ENCODE results near the gene BRSK1.

BRSK1 gene

DNA sequence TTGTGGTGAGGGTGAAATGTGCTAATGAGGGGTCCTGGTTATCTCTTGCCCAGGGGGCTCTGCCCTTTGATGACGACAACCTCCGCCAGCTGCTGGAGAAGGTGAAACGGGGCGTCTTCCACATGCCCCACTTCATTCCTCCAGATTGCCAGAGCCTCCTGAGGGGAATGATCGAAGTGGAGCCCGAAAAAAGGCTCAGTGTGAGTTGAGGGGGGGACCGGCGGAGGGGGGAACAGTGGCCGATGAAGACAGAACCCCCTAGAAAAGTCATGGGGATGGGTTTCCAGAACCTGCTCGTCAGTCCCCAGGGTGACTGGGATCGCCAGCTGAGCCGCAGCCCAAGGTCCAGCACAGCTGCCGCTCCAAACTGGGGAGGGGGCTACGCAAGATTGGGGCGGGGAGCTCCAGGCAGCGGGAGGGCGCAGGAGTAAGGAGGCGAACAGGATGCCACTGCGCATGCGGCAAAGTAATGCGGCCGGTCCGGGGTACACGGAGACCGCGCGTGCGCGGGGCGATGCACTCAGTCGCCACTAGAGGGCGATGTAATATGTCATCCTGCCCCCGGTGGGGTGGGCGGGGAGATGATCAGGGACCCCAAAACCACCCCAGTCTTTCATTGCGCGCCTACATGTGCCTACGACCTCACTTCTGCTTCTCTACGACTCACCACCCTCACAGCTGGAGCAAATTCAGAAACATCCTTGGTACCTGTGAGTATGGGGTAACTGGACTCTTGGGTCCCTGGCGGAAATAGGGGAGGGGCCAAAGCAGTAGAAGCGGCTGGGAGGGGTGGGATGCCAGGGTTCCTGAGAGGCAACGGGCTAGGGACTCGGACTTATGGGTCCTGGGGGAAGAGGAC is 17.9 kb downstream of the BRSK1 start:
- Mint-ChIP-seq H3K36me3 (ENCODE audit: low read depth) (peaks cover 2% of the 10 kb centered on the region), H3K27me3 (ENCODE audit: low read depth) (no peaks in the 10 kb centered on the region), H3K4me3 (peak overlapping the region; percentile 96), H3K4me1 (ENCODE audit: low read depth) (peaks cover 8% of the 10 kb centered on the region), H3K9me3 (no peaks in the 10 kb centered on the region), H3K27ac (peak overlapping the region; percentile 95)

DNA sequence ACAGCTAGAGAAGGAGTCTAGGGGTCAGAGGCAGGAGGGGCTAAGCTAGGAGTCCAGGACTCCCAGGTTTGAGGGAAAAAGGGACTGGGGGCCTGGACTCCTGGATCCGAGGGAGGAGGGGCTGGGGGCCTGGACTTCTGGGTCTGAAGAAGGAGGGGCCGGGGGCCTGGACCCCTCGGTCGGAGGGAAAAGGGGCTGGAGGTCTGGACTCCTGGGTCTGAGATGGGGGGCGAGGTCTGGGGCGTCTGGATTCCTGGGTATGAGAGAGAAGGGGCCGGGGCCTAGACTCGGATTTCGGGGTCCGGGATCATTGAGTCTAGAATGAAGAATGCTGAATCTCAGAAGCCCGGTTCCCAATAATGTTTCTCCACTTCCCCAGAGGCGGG is 18.5 kb downstream of the BRSK1 start:
- H3K27ac Mint-ChIP-seq = peak overlapping the region; percentile 95
- peak overlapping the region; percentile 96 for H3K4me3 Mint-ChIP-seq
- H3K36me3 Mint-ChIP-seq (ENCODE audit: low read depth) = peaks cover 6% of the 10 kb centered on the region
- peaks cover 8% of the 10 kb centered on the region for H3K4me1 Mint-ChIP-seq (ENCODE audit: low read depth)
- H3K9me3 Mint-ChIP-seq = no peaks in the 10 kb centered on the region
- H3K27me3 Mint-ChIP-seq (ENCODE audit: low read depth) = no peaks in the 10 kb centered on the region

DNA sequence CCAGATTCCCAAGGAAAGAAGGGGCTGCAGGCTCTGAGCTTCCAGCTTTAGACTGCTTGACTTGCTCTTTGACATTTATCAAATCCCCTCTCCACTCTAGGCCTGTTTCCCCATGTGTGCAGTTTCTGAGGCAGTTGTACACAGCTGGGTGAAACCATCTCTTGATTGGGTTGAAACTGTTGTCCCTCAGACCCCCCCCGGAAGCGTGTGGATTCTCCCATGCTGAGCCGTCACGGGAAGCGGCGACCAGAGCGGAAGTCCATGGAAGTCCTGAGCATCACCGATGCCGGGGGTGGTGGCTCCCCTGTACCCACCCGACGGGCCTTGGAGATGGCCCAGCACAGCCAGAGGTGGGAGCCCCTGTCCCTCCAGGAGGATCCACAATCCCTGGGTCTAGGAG is 19.7 kb downstream of the BRSK1 start:
- Mint-ChIP-seq H3K4me1 (ENCODE audit: low read depth) (peaks cover 8% of the 10 kb centered on the region), H3K27ac (no peak overlapping the region), H3K36me3 (ENCODE audit: low read depth) (peaks cover 6% of the 10 kb centered on the region), H3K27me3 (ENCODE audit: low read depth) (no peaks in the 10 kb centered on the region), H3K4me3 (no peak overlapping the region), H3K9me3 (no peaks in the 10 kb centered on the region)

DNA sequence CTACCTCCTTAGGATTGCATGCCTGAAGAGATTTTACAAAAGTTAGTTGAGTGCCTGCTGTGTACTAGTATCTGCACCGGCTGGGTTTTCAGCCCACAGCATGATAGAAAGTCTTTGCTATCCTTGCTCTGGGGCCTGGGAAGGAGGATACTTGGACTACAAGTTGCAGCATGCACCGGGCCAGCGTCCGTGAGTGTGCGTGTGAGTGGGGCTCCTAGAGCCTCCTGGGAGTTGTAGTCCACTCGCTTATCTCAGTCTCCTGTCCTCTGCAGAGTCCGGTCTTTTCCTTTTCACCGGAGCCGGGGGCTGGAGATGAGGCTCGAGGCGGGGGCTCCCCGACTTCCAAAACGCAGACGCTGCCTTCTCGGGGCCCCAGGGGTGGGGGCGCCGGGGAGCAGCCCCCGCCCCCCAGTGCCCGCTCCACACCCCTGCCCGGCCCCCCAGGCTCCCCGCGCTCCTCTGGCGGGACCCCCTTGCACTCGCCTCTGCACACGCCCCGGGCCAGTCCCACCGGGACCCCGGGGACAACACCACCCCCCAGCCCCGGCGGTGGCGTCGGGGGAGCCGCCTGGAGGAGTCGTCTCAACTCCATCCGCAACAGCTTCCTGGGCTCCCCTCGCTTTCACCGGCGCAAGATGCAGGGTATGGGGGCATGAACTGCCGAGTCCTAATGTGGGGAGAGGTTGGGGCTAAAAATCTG is 20.6 kb downstream of the BRSK1 start:
- Mint-ChIP-seq H3K4me1 (ENCODE audit: low read depth) (peaks cover 8% of the 10 kb centered on the region), H3K36me3 (ENCODE audit: low read depth) (peaks cover 6% of the 10 kb centered on the region), H3K9me3 (no peaks in the 10 kb centered on the region), H3K27ac (no peak overlapping the region), H3K27me3 (ENCODE audit: low read depth) (no peaks in the 10 kb centered on the region), H3K4me3 (no peak overlapping the region)

DNA sequence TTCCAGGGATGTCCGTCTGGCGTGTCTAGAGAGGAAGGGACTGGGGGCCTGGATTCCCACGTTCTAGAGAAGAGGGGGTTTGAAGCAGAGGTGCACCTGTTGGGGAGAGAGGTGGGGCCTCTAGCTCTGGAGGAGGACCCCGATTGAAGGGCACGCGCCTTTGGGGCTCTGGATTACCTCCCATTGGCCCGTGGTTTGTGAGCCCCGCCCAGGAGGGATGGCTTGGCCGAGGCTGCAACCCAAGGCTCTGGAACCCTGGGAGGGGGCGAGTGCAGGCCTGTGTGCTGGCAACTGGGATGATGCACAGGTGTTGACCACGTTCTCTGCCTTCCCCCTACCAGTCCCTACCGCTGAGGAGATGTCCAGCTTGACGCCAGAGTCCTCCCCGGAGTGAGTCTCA is 21.2 kb downstream of the BRSK1 start:
- peaks cover 8% of the 10 kb centered on the region for H3K4me1 Mint-ChIP-seq (ENCODE audit: low read depth)
- no peaks in the 10 kb centered on the region for H3K9me3 Mint-ChIP-seq
- peaks cover 6% of the 10 kb centered on the region for H3K36me3 Mint-ChIP-seq (ENCODE audit: low read depth)
- no peaks in the 10 kb centered on the region for H3K27me3 Mint-ChIP-seq (ENCODE audit: low read depth)
- no peak overlapping the region for H3K27ac Mint-ChIP-seq
- H3K4me3 Mint-ChIP-seq = no peak overlapping the region

DNA sequence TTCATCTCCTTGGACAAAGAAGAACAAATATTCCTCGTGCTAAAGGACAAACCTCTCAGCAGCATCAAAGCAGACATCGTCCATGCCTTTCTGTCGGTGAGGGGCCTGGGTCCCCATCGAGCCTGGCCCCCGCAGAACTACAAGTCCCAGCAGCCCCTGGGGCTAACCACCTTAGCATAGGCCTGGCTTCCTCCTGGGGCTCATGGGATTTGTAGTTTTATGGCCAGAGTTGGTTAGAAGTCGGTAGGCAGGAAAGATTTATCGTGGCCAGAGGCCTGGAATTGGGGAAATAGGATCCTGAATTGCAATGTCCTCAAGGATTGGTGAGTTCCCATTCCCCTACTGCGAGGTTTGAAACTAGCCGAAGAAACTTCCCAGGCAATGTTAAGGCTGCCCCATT is 21.7 kb downstream of the BRSK1 start:
- peaks cover 8% of the 10 kb centered on the region for H3K4me1 Mint-ChIP-seq (ENCODE audit: low read depth)
- H3K27ac Mint-ChIP-seq = peak overlapping the region; percentile 59
- H3K9me3 Mint-ChIP-seq = no peaks in the 10 kb centered on the region
- H3K36me3 Mint-ChIP-seq (ENCODE audit: low read depth) = peaks cover 6% of the 10 kb centered on the region
- H3K27me3 Mint-ChIP-seq (ENCODE audit: low read depth) = no peaks in the 10 kb centered on the region
- H3K4me3 Mint-ChIP-seq = no peak overlapping the region

DNA sequence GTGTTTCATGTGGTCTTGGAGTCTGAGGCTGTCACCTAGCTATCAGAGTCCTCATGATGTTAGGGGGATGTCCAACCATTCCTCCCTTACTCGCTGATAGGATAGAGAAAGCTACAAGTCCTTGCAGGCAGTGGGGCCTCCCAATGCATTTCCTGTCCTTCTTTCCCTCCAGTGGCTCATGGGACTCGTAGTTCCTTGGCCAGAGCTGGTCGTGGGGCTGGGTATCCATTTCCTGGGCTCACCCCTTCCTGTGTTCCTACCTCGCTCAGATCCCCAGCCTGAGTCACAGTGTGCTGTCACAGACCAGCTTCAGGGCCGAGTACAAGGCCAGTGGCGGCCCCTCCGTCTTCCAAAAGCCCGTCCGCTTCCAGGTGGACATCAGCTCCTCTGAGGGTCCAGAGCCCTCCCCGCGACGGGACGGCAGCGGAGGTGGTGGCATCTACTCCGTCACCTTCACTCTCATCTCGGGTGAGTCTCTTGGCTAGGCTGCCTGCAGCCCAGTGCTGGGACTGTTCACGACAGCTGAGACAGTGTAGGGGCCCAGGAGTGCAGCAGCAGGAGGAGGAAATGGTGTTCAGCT is 22.3 kb downstream of the BRSK1 start:
- H3K27ac Mint-ChIP-seq = no peak overlapping the region
- H3K4me3 Mint-ChIP-seq = no peak overlapping the region
- peaks cover 8% of the 10 kb centered on the region for H3K4me1 Mint-ChIP-seq (ENCODE audit: low read depth)

DNA sequence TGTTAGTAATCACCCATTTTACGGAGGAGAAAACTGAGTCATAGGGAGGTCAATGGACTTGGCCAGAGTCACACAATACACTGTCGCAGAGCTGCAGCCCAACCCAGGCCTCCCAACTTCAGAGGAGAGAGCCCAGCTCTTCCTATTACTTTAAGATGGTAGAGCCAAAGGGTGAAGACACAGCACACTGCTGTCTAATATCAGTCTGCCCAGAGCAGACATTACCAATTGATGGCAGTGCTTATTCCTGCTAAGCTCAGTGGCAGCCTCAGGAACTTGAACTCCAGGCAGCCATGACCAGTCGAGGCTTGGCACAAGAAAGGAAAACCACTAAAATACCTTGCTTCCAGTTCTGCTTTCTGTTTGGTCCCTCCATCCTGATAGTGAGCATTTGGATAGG is 22.9 kb downstream of the BRSK1 start:
- Mint-ChIP-seq H3K36me3 (ENCODE audit: low read depth) (peaks cover 6% of the 10 kb centered on the region), H3K4me3 (no peak overlapping the region), H3K4me1 (ENCODE audit: low read depth) (peaks cover 6% of the 10 kb centered on the region), H3K27ac (no peak overlapping the region), H3K9me3 (no peaks in the 10 kb centered on the region), H3K27me3 (ENCODE audit: low read depth) (no peaks in the 10 kb centered on the region)

More for the DNA sequence above, 22.3 kb downstream of the BRSK1 start:
- Mint-ChIP-seq H3K27me3 (ENCODE audit: low read depth) (no peaks in the 10 kb centered on the region), H3K36me3 (ENCODE audit: low read depth) (peaks cover 6% of the 10 kb centered on the region), H3K9me3 (no peaks in the 10 kb centered on the region)

DNA sequence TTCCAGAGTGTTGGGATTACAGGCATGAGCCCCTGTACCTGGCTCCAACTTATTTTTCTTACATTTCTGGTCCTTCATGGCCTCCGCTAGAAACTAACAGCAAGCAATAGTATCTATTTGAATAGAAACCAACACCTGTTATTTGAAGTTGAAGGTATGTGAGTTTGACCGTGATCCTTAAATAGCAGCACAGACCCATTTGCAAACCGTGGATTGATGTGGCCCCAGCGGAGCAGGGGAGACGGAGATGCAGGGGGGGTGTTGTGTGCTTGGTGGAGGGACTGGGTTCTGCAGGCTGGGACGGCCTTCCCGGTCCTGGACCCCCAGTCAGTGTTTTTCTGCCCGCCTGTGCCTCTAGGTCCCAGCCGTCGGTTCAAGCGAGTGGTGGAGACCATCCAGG is 24.5 kb downstream of the BRSK1 start:
- Mint-ChIP-seq H3K4me3 (no peak overlapping the region), H3K27me3 (ENCODE audit: low read depth) (no peaks in the 10 kb centered on the region), H3K27ac (no peak overlapping the region), H3K36me3 (ENCODE audit: low read depth) (peaks cover 6% of the 10 kb centered on the region), H3K9me3 (no peaks in the 10 kb centered on the region), H3K4me1 (ENCODE audit: low read depth) (peaks cover 2% of the 10 kb centered on the region)

DNA sequence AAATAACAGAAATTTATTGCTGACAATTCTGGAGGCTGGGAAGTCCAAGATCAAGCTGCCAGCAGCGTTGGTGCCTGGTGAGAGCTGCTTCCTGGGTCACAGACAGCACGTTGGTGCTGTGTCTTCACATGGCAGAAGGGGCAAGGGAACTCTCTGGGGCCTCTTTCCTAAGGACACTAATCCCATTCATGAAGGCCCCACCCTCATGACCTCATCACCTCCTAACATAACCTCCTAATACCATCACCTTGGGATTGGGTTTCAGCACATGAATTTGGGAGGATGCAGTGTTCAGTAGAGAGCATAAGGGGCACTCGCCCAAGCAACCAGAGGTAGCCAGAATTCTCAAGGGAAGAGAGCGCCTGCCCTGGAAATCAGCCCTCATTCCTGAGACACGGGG is 25.7 kb downstream of the BRSK1 start:
- Mint-ChIP-seq H3K4me3 (no peak overlapping the region), H3K36me3 (ENCODE audit: low read depth) (peaks cover 6% of the 10 kb centered on the region), H3K9me3 (no peaks in the 10 kb centered on the region), H3K27me3 (ENCODE audit: low read depth) (no peaks in the 10 kb centered on the region), H3K4me1 (ENCODE audit: low read depth) (peaks cover 2% of the 10 kb centered on the region), H3K27ac (no peak overlapping the region)

DNA sequence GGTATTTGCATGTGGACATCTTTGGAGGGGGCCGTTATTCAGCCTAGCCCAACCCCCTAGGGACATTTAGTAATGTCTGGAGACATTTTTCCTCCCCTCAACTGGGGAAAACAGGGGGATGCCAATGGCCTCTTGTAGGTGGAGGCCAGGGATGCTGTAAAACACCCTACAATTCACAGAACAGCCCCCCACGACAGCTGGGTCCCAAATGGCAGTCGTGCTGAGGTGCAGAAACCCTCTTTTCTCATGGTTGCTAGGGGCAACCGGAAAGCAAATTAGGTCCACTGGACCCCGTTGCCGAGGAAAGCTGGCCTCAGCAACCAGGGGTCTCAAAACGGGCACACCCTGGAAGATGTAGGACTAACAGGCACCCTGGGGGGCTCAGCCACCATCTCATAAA is 26.7 kb downstream of the BRSK1 start:
- Mint-ChIP-seq H3K9me3 (no peaks in the 10 kb centered on the region), H3K4me3 (no peak overlapping the region), H3K4me1 (ENCODE audit: low read depth) (peaks cover 2% of the 10 kb centered on the region), H3K36me3 (ENCODE audit: low read depth) (peaks cover 3% of the 10 kb centered on the region), H3K27ac (no peak overlapping the region), H3K27me3 (ENCODE audit: low read depth) (no peaks in the 10 kb centered on the region)

DNA sequence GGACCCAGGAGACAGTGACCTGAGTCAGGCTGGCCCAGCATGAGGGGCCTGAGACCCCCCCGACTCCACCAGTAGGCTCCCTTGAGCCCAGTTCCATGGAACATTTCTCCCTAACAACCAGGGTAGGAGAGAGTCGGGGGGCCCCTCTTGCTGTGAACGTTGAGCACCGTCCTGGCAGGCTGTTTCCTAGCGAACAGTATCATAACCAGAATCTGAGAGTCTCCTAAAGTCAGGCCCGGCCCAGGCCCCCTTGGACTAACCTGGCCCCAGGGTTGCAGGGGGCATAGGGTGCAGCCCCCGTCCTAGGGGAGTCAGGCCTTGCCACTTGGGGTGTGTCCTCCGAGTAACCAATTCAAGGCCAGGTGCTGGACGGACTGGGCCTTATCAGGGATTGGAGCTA is 27.6 kb downstream of the BRSK1 start:
- no peaks in the 10 kb centered on the region for H3K9me3 Mint-ChIP-seq
- no peak overlapping the region for H3K4me3 Mint-ChIP-seq
- H3K4me1 Mint-ChIP-seq (ENCODE audit: low read depth) = no peaks in the 10 kb centered on the region

DNA sequence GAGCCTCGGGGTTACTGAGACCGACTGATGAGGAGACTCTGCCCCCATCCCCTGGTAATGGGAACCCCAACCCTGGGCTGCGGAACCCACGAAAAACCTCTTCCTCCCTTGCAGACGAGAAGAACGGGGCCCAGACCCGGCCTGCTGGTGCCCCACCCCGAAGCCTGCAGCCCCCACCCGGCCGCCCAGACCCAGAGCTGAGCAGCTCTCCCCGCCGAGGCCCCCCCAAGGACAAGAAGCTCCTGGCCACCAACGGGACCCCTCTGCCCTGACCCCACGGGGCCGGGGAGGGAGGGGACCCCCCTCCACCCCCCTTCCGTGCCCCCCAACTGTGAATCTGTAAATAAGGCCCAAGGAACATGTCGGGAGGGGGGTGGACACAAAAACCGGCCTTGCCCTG is 28.0 kb downstream of the BRSK1 start:
- Mint-ChIP-seq H3K4me1 (ENCODE audit: low read depth) (no peaks in the 10 kb centered on the region), H3K4me3 (no peak overlapping the region), H3K27ac (no peak overlapping the region), H3K9me3 (no peaks in the 10 kb centered on the region), H3K27me3 (ENCODE audit: low read depth) (no peaks in the 10 kb centered on the region), H3K36me3 (ENCODE audit: low read depth) (peaks cover 3% of the 10 kb centered on the region)

More for the DNA sequence above, 27.6 kb downstream of the BRSK1 start:
- Mint-ChIP-seq H3K27me3 (ENCODE audit: low read depth) (no peaks in the 10 kb centered on the region), H3K27ac (no peak overlapping the region), H3K36me3 (ENCODE audit: low read depth) (peaks cover 3% of the 10 kb centered on the region)

DNA sequence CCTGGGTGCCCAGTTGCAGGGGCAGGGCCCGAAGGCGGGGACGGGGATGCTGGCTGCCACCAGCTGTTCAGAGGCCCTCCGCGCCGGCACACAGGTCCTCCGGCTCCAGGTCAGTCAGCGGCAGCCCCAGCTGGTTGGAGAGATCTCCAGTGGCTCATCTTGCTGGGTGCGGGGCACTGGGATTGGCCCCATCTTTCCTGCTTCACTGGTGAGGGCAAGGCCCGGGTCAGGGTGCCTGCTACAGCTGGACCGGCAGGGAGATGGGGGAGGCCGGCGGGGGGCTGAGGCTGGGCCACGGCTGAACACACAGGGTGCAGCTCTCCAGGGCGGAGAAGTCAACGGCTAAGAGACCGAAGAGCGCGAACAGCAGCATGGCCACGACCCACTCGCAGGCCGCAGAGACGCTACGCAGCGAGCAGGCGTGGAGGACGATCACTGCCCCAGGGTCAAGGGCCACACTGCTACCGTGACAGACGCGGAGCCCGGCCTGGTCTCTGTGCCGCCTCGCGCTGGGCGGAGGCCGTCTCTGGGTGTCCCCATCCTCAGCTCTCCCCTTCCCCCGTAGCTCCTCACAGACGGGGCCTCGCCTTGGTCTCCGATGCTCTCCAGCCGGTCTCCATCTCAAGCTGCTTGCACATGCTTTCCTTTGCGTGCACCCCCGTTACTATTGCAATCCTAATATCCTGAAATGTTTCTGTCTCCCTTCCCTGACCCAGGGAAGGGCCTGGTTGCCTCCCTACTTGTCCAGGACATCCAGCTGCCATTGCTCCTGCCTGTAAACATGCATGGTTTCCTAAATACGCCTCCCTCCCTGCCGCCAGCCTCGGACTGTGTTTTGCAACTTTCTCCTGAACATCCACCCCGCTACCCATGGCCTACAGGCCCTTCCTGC is 29.1 kb downstream of the BRSK1 start:
- Mint-ChIP-seq H3K27me3 (ENCODE audit: low read depth) (no peaks in the 10 kb centered on the region), H3K4me1 (ENCODE audit: low read depth) (no peaks in the 10 kb centered on the region), H3K27ac (no peak overlapping the region), H3K4me3 (no peak overlapping the region), H3K9me3 (no peaks in the 10 kb centered on the region), H3K36me3 (ENCODE audit: low read depth) (no peaks in the 10 kb centered on the region)

Measured in T-helper 1 cell treated with Interleukin-12 subunit alpha and Interleukin-12 subunit beta and Interleukin-4 antibody, amounts not matched to agents 30 μg/mL and 1 μg/mL, for 36 hours (primary cell).